Measurements from ENCODE around the gene PCGF1. TPM values are rescaled to one million over a fixed set of nuclear protein-coding genes. Genes with fewer than 3 reads are reported as not detected.

Gene PCGF1
- total and polyA plus RNA-seq, 2 of the 4 experiments (the other 2 are of a cell fraction): 23.4 to 31.4 TPM

DNA sequence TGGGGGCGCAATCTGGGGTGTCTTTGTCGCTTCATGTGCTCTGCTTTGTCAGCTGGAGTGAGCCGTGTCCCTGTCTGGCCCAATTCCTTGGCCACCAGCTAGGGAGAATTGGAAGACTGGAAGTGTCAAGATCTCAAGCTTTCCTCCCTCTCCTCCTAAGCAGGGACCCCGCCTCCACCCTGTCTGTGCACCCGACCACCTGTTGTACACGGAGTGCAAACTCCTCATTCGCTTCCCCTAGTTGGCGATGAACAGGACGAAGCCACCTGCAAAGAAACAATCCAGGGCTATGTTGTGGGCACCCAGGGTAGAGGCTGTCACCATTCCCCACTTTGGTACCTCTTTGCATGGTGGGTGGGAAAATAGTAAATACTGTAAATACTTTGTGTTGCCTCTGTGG lies 20.2 kb upstream of the PCGF1 start:
- Histone ChIP-seq H3K9ac (ENCODE audit: low read depth, low read length) (no peak overlapping the region), H2BK20ac (ENCODE audit: low read depth, low read length) (no peak overlapping the region), H2AK9ac (replicated peaks; ENCODE audit: low read depth, low read length, poor library complexity) (no peak overlapping the region), H3K56ac (ENCODE audit: extremely low read depth, insufficient read depth, low read length) (no peak overlapping the region), H3K4me3 (ENCODE audit: insufficient read depth, low read depth, low read length) (no peak overlapping the region), H2BK5ac (ENCODE audit: low read depth, low read length, poor library complexity, severe bottlenecking) (no peak overlapping the region), H3K4ac (ENCODE audit: low read depth, low read length) (no peak overlapping the region), H3K4me1 (ENCODE audit: control insufficient read depth, insufficient read depth, low read length) (peaks cover 12% of the 10 kb centered on the region), H3K9me1 (ENCODE audit: insufficient read depth, low read length) (peaks cover 19% of the 10 kb centered on the region), H3K36me3 (ENCODE audit: control insufficient read depth, insufficient read depth, low read length) (peaks cover 31% of the 10 kb centered on the region), H3K9me3 (ENCODE audit: control insufficient read depth, insufficient read depth, low read length) (no peaks in the 10 kb centered on the region), H2BK15ac (ENCODE audit: low read depth, low read length) (no peak overlapping the region), H3K23ac (ENCODE audit: low read depth, low read length) (no peak overlapping the region), H4K20me1 (ENCODE audit: insufficient read depth, low read length) (peaks cover 13% of the 10 kb centered on the region), H3K18ac (ENCODE audit: low read depth, low read length) (no peak overlapping the region), H3K27me3 (ENCODE audit: control insufficient read depth, insufficient read depth, low read length) (peaks cover 5% of the 10 kb centered on the region; the same call in 1 of the 2 replicates), H3K14ac (replicated peaks; ENCODE audit: low read depth, low read length) (no peak overlapping the region), H2BK120ac (ENCODE audit: low read depth, low read length) (no peak overlapping the region), H4K91ac (ENCODE audit: insufficient read depth, low read depth, low read length) (no peak overlapping the region), H2AK5ac (ENCODE audit: low read depth, low read length) (no peak overlapping the region), H3K27ac (ENCODE audit: insufficient read depth, low read length) (no peak overlapping the region), H3K4me2 (ENCODE audit: low read depth, low read length) (no peak overlapping the region), H4K8ac (ENCODE audit: low read depth in 2 of 2, low read length in 2 of 2) (no peak overlapping the region), H2AFZ (replicated peaks; ENCODE audit: low read length, poor library complexity) (no peak overlapping the region), H4K5ac (ENCODE audit: low read depth, low read length) (no peak overlapping the region), H3K79me1 (ENCODE audit: low read depth in 1 of 2, low read length in 2 of 2) (peaks cover 32 to 57% of the 10 kb centered on the region in 2 experiments)
- dilution Hi-C loops (cut with HindIII; ENCODE audit: low sequenced_read_pairs, unreplicated experiment): no loop called here
- in situ Hi-C loops (cut with MboI; ENCODE audit: low sequenced_read_pairs): no loop called here
- ChIA-PET CTCF (no interaction called here), POLR2A (ENCODE audit: unreplicated experiment) (no interaction called here)
- ATAC-seq (ENCODE audit: low read depth) (no peak), DNase-seq (no peak)
- whole genome bisulfite sequencing, 2 experiments (ENCODE audit: extremely low coverage in 2 of 2, insufficient read length in 1 of 2): 100% methylated on average over 1 of the region's 9 CpGs; no CpG with 5 or more reads in 1 of the 2 experiments
- BruUV-seq (replicated peaks): no TSS peak
- intact Hi-C loops (cut with micrococcal nuclease): loop anchor here (2.0 kb wide), 1 partner anchor 49 kb away; no protein-coding TSS in a partner anchor
- no peak for TF ChIP-seq RFX5 (IDR thresholded peaks at IDR 0.05; ENCODE audit: low read depth, low read length)
- no peak for TF ChIP-seq RCOR1 (IDR thresholded peaks at IDR 0.05; ENCODE audit: insufficient replicate concordance, low read length)
- TF ChIP-seq, protein P1, sequence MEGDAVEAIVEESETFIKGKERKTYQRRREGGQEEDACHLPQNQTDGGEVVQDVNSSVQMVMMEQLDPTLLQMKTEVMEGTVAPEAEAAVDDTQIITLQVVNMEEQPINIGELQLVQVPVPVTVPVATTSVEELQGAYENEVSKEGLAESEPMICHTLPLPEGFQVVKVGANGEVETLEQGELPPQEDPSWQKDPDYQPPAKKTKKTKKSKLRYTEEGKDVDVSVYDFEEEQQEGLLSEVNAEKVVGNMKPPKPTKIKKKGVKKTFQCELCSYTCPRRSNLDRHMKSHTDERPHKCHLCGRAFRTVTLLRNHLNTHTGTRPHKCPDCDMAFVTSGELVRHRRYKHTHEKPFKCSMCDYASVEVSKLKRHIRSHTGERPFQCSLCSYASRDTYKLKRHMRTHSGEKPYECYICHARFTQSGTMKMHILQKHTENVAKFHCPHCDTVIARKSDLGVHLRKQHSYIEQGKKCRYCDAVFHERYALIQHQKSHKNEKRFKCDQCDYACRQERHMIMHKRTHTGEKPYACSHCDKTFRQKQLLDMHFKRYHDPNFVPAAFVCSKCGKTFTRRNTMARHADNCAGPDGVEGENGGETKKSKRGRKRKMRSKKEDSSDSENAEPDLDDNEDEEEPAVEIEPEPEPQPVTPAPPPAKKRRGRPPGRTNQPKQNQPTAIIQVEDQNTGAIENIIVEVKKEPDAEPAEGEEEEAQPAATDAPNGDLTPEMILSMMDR (conservative IDR thresholded peaks at IDR 0.05; ENCODE audit: low read depth, low read length): no peak
- TF ChIP-seq SMC3 (IDR thresholded peaks at IDR 0.05; ENCODE audit: low read depth, low read length): no peak
- no peak for TF ChIP-seq MAZ (IDR thresholded peaks at IDR 0.05; ENCODE audit: borderline replicate concordance, low read depth, low read length)
- TF ChIP-seq, protein P2, sequence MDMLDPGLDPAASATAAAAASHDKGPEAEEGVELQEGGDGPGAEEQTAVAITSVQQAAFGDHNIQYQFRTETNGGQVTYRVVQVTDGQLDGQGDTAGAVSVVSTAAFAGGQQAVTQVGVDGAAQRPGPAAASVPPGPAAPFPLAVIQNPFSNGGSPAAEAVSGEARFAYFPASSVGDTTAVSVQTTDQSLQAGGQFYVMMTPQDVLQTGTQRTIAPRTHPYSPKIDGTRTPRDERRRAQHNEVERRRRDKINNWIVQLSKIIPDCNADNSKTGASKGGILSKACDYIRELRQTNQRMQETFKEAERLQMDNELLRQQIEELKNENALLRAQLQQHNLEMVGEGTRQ (IDR thresholded peaks at IDR 0.05; ENCODE audit: low read depth, low read length): no peak
- TF ChIP-seq NFE2L2 (IDR thresholded peaks at IDR 0.05; ENCODE audit: low read depth, low read length): no peak
- TF ChIP-seq FOS (IDR thresholded peaks at IDR 0.05; ENCODE audit: low read depth, low read length): no peak
- TF ChIP-seq, protein P3, sequence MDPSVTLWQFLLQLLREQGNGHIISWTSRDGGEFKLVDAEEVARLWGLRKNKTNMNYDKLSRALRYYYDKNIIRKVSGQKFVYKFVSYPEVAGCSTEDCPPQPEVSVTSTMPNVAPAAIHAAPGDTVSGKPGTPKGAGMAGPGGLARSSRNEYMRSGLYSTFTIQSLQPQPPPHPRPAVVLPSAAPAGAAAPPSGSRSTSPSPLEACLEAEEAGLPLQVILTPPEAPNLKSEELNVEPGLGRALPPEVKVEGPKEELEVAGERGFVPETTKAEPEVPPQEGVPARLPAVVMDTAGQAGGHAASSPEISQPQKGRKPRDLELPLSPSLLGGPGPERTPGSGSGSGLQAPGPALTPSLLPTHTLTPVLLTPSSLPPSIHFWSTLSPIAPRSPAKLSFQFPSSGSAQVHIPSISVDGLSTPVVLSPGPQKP (IDR thresholded peaks at IDR 0.05; ENCODE audit: borderline replicate concordance, low read depth, low read length): no peak
- no peak for TF ChIP-seq CEBPB (IDR thresholded peaks at IDR 0.05; ENCODE audit: low read depth, low read length)
- TF ChIP-seq RAD21 (IDR thresholded peaks at IDR 0.05; ENCODE audit: low read length): no peak
- no peak for TF ChIP-seq POLR2A (IDR thresholded peaks at IDR 0.05; ENCODE audit: low read depth, low read length)
- no peak for TF ChIP-seq CHD1 (IDR thresholded peaks at IDR 0.05; ENCODE audit: low read depth, low read length)
- no peak for TF ChIP-seq MXI1 (IDR thresholded peaks at IDR 0.05; ENCODE audit: borderline replicate concordance, low read depth, low read length)
- no peak for TF ChIP-seq MAFK (IDR thresholded peaks at IDR 0.05; ENCODE audit: low read depth, low read length)
- TF ChIP-seq BHLHE40 (IDR thresholded peaks at IDR 0.05; ENCODE audit: low read depth, low read length): no peak
